Calu3 (cell line): Measurements from ENCODE around the gene YIF1A. TPM values are rescaled to one million over a fixed set of nuclear protein-coding genes. Genes with fewer than 3 reads are reported as not detected.

ENCODE experiments used
- BruUV-seq: library from RNA; stranded (reverse); fragments of 400-500 nt; replicated peaks from 2 replicates; lab custom pipeline; 2021; lab: Mats Ljungman, UMichigan
- CTCF ChIA-PET: fragments of 300-600 bp; sonication (Branson Sonifier 250); formaldehyde crosslinking; loops from one replicate; lab custom pipeline; 2022; ENCODE audit warnings: antibody characterized with exemption; lab: Charles Lee
- DNase-seq: peaks from one replicate; pipeline ENCODE4 v3.0.0; 2022
- H3K27ac Mint-ChIP-seq: one replicate; pipeline ENCODE4 v1.8.0; 2022; ENCODE audit warnings: mixed read lengths; ENCODE audit not compliant: unreplicated experiment
- H3K27me3 Mint-ChIP-seq: one replicate; pipeline ENCODE4 v1.8.0; 2022; ENCODE audit warnings: mixed read lengths; ENCODE audit not compliant: unreplicated experiment
- H3K36me3 Mint-ChIP-seq: one replicate; pipeline ENCODE4 v1.8.0; 2022; ENCODE audit warnings: mild to moderate bottlenecking, moderate library complexity, mixed read lengths; ENCODE audit not compliant: insufficient read depth, unreplicated experiment
- H3K4me1 Mint-ChIP-seq: one replicate; pipeline ENCODE4 v1.8.0; 2022; ENCODE audit warnings: mild to moderate bottlenecking, low read depth, mixed read lengths; ENCODE audit not compliant: unreplicated experiment
- H3K4me3 Mint-ChIP-seq: one replicate; pipeline ENCODE4 v1.8.0; 2022; ENCODE audit warnings: mild to moderate bottlenecking, low read depth, moderate library complexity, mixed read lengths; ENCODE audit not compliant: unreplicated experiment
- H3K9me3 Mint-ChIP-seq: one replicate; pipeline ENCODE4 v1.8.0; 2022; ENCODE audit warnings: low read depth, mixed read lengths; ENCODE audit not compliant: unreplicated experiment
- intact Hi-C: fragments of 100-400 bp; cut with micrococcal nuclease; formaldehyde crosslinking; loops from one replicate; pipeline ENCODE4 v1.10.0; 2022; ENCODE audit not compliant: unreplicated experiment
- total RNA-seq: library from RNA; stranded (reverse); gene quantifications from 2 replicates; pipeline ENCODE4 v1.2.3, GENCODE V29; 2022
- TF ChIP-seq, protein P1 (sequence below): fragments of 200-600 bp; IDR thresholded peaks from one replicate; pipeline ENCODE4 v1.8.0; 2022; ENCODE audit warnings: antibody characterized with exemption; ENCODE audit not compliant: unreplicated experiment

Gene YIF1A
- total RNA-seq, 1 experiment from 2014 or later = 98.8 TPM

DNA sequence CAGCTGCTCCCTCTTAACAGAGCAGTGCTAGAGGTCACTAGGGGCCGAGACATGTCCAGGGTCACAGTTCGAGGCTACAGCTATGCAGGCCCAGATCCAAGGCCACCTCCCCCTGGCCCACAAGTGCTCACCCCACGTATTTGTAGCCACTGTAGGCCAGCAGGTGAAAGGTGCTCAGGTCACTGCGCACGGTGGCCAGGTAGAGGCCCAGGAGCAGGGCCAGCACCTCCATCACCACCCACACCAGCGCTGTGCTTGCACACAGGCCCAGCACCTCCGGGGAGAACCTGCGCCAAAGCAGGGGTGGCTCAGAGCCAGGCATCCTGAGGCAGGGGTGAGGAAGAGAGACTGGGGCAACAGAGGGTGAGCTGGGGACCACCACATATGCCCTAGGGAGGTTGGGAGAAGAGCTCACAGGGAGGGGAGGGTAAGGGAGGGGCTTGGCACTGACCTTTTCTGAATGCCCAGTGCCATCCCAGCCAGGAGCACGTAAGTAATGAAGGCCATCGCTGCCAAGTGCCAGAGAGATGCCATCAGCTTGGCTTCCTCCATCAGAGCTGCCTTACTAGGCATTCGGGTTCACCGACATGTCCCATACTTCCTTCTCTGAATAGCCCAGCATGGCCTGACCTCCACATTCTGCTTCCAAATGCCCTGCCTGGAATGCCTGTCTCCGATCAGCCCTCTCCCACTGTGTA lies 3.5 kb downstream of the YIF1A start:
- Mint-ChIP-seq H3K36me3 (peaks cover 66% of the 10 kb centered on the region), H3K4me1 (peaks cover 23% of the 10 kb centered on the region), H3K27me3 (peaks cover 13% of the 10 kb centered on the region), H3K27ac (no peak overlapping the region), H3K9me3 (no peaks in the 10 kb centered on the region), H3K4me3 (no peak overlapping the region)
- CTCF ChIA-PET = no interaction called here
- DNase-seq = no peak
- intact Hi-C loops = no loop called here
- no TSS peak for BruUV-seq
- TF ChIP-seq, protein P1, sequence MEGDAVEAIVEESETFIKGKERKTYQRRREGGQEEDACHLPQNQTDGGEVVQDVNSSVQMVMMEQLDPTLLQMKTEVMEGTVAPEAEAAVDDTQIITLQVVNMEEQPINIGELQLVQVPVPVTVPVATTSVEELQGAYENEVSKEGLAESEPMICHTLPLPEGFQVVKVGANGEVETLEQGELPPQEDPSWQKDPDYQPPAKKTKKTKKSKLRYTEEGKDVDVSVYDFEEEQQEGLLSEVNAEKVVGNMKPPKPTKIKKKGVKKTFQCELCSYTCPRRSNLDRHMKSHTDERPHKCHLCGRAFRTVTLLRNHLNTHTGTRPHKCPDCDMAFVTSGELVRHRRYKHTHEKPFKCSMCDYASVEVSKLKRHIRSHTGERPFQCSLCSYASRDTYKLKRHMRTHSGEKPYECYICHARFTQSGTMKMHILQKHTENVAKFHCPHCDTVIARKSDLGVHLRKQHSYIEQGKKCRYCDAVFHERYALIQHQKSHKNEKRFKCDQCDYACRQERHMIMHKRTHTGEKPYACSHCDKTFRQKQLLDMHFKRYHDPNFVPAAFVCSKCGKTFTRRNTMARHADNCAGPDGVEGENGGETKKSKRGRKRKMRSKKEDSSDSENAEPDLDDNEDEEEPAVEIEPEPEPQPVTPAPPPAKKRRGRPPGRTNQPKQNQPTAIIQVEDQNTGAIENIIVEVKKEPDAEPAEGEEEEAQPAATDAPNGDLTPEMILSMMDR = no peak

DNA sequence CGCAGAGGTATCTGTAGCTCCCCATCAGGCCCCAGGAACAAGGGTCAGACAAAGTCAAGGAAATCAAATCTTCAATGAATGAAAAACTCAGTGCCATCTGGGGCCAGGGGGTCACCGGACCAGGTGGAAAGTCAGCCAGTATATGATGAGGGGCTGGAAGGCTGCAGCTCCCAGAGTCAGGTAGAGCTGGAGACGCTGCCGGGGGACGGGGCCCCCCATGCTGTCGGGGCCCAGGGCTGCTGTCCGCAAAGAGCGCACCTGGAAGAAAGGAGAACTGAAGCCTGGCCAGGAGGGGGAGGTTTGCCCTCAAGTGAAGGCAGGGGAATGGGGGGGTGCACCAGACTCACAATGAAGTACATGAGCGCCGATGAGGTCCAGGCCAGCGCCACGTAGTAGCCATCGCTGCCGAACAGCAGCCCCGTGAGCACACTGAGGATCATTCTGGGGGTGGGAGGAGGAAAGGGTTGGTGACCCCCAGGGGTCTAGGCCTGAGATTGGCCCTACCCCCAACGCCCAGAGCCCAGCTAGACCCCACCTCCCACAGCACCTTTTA lies 4.3 kb downstream of the YIF1A start:
- no peak for DNase-seq
- TF ChIP-seq, protein P1 = no peak
- H3K36me3 Mint-ChIP-seq = peaks cover 61% of the 10 kb centered on the region
- CTCF ChIA-PET = interaction anchor here (0.5 to 0.7 kb wide), 2 partner anchors 30 to 375 kb away, joined by 3 to 10 read pairs; no protein-coding TSS in a partner anchor
- H3K27me3 Mint-ChIP-seq = peaks cover 17% of the 10 kb centered on the region
- BruUV-seq = no TSS peak
- intact Hi-C loops = no loop called here
- H3K4me1 Mint-ChIP-seq = peaks cover 15% of the 10 kb centered on the region
- no peaks in the 10 kb centered on the region for H3K9me3 Mint-ChIP-seq
- no peak overlapping the region for H3K27ac Mint-ChIP-seq
- H3K4me3 Mint-ChIP-seq = no peak overlapping the region

DNA sequence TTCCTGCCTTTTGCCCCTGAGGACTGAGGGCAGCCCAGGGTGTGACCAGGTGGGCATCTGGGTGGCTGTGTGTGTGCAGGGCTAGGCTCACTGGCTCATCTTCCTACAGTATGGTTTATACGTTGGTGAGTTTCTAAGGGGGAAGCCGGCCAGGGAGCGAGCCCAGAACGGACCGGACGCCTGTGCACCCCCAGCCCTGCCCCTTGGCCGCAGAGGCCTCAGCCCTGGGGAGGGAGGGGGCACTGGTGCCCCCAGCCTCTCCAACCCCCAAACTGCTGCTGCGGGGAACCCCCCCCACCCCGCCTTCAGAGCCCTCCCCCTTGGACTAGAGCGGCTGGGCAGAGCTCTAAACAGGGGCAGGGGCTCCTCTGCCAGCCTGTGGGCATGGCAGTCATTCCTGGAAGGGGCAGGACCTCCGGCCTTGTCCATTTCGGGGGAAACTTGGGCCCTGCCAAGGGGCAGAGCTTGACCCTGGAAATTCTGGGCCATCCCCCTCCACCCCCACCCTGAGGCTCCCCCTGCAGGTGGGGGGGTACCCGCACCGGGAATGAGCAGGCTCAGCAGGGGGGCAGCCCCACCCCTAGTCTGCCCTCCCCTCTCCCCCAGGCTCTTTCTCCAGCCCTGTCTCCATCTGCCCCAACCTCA lies 5.4 kb downstream of the YIF1A start:
- CTCF ChIA-PET = interaction anchor here (0.7 kb wide), 1 partner anchor 374 kb away, joined by 10 read pairs; no protein-coding TSS in a partner anchor
- H3K4me1 Mint-ChIP-seq = peaks cover 15% of the 10 kb centered on the region
- H3K4me3 Mint-ChIP-seq = no peak overlapping the region
- TF ChIP-seq, protein P1 = peak; percentile 27
- BruUV-seq = no TSS peak
- H3K27me3 Mint-ChIP-seq = peaks cover 27% of the 10 kb centered on the region
- peaks cover 53% of the 10 kb centered on the region for H3K36me3 Mint-ChIP-seq
- no peak for DNase-seq
- intact Hi-C loops = no loop called here
- H3K27ac Mint-ChIP-seq = no peak overlapping the region
- no peaks in the 10 kb centered on the region for H3K9me3 Mint-ChIP-seq

DNA sequence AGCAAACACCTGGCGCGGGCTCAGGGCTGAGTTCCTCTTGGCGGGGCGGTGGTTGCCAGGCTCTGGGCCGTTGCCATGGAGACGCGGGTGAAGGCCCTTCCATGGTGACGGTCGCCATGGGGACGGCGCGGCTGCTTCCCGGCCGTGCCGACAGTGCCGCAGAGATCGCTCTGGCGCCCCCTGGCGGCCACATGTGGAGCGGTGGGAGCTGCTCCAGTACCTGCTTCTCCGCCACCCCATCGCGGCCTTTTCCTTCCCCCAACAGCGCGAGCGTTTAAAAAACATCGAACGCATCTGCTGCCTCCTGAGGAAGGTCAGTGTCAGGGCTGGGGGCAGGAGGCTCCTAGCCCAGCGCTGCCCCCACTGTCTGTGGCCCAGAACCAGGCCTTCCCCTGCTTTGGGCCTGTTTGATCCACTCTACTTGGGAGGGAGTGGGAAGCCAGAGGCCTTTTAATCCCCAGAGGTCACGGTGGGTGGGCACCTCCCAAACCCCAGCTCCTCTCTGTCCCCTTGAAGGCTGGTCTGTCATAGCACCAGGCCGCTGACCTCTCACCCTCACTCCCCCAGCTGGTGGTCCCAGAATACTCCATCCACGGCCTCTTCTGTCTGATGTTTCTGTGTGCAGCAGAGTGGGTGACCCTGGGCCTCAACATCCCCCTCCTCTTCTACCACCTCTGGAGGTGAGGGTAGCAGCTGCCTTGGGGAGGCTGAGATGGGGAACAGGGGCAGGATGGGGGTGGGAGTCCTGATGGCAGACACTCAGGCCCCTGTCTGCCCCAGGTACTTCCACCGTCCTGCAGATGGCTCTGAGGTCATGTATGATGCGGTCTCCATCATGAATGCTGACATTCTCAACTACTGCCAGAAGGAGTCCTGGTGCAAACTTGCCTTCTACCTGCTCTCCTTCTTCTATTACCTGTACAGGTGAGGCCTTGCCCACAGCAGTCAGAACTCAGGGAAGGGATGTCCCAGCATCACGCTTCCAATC lies 6.2 kb downstream of the YIF1A start:
- H3K4me3 Mint-ChIP-seq = no peak overlapping the region
- peaks cover 15% of the 10 kb centered on the region for H3K4me1 Mint-ChIP-seq
- BruUV-seq = no TSS peak
- H3K27me3 Mint-ChIP-seq = peaks cover 29% of the 10 kb centered on the region
- H3K36me3 Mint-ChIP-seq = peaks cover 47% of the 10 kb centered on the region
- H3K27ac Mint-ChIP-seq = peak overlapping the region; percentile 60
- no peaks in the 10 kb centered on the region for H3K9me3 Mint-ChIP-seq
- intact Hi-C loops = no loop called here
- DNase-seq = peak; percentile 99
- TF ChIP-seq, protein P1 = peak; percentile 92
- CTCF ChIA-PET = interaction anchor here (0.6 to 1.1 kb wide), 5 partner anchors 9 to 586 kb away, joined by 3 to 6 read pairs (median 3); partner anchors contain the start of gene TMEM151A
